TTC549 (cell line): ENCODE results near the gene GNAQ.

Experiments used
- FAIRE-seq: peaks from 2 replicates; lab custom pipeline; 2012; peaks lifted over from hg19 to GRCh38; lab: Jason Lieb, UNC

The GNAQ gene

GRCh38 chr9:77679661-77680368 is 351.8 kb downstream of the GNAQ start:
- no peak for FAIRE-seq

- no peak for FAIRE-seq
These were observed 352.5 kb downstream of the GNAQ start for GRCh38 chr9:77679088-77679487.

GRCh38 chr9:77677957-77678535 is 353.6 kb downstream of the GNAQ start:
- FAIRE-seq = no peak

- no peak for FAIRE-seq
These were observed 354.2 kb downstream of the GNAQ start for GRCh38 chr9:77677397-77677796.

- no peak for FAIRE-seq
These were observed 357.4 kb downstream of the GNAQ start for GRCh38 chr9:77673941-77674791.

GRCh38 chr9:77672183-77672582 is 359.4 kb downstream of the GNAQ start:
- FAIRE-seq = no peak

- FAIRE-seq = no peak
These were observed 364.5 kb downstream of the GNAQ start for GRCh38 chr9:77667151-77667550.
